CD4-positive, CD25-positive, alpha-beta regulatory T cell (primary cell): Measurements from ENCODE around the gene HAP1. TPM values are rescaled to one million over a fixed set of nuclear protein-coding genes. Genes with fewer than 3 reads are reported as not detected.

Experiments
- ATAC-seq, 2 donors: fragments of 150-1000 bp; cut with Tn5 transposase; one replicate each; pipeline ENCODE4 v1.10.0; 2021; ENCODE audit warnings: low read depth in 2 of 2, moderate number of reproducible peaks in 2 of 2, moderate library complexity in 1 of 2
- DNase-seq, 3 donors: peaks; one replicate each; pipeline versions ENCODE4 v3.0.0 to v3.0.0-alpha.2; 2012 to 2022; ENCODE audit warnings: mixed read lengths in 1 of 3
- H3K27ac ChIP-seq: one replicate; pipeline ENCODE4 v1.7.0; 2013; ENCODE audit warnings: mild to moderate bottlenecking, low read length; ENCODE audit not compliant: insufficient read depth, poor library complexity, severe bottlenecking
- H3K27me3 ChIP-seq: one replicate; pipeline ENCODE4 v1.7.0; 2013; ENCODE audit warnings: low read length; ENCODE audit not compliant: control insufficient read depth, insufficient read depth
- H3K36me3 ChIP-seq: one replicate; pipeline ENCODE4 v1.7.0; 2013; ENCODE audit warnings: mild to moderate bottlenecking, low read length, moderate library complexity; ENCODE audit not compliant: control insufficient read depth, insufficient read depth
- H3K4me1 ChIP-seq: 2 replicates; pipeline ENCODE4 v1.7.0; 2013; ENCODE audit warnings: mild to moderate bottlenecking, low read length; ENCODE audit not compliant: insufficient read depth, control insufficient read depth, poor library complexity, severe bottlenecking
- H3K4me3 ChIP-seq: one replicate; pipeline ENCODE4 v1.7.0; 2013; ENCODE audit warnings: low read depth, mild to moderate bottlenecking, low read length, moderate library complexity
- H3K9me3 ChIP-seq, 2 experiments: 1 replicate in 1 of 2; 2 replicates in 1 of 2; pipeline ENCODE4 v1.7.0; 2013; ENCODE audit warnings: low read length in 2 of 2, mild to moderate bottlenecking in 1 of 2, moderate library complexity in 1 of 2; ENCODE audit not compliant: control insufficient read depth in 2 of 2
- H3K27ac Mint-ChIP-seq, 3 donors: one replicate each; pipeline ENCODE4 v1.8.0; 2020 to 2022; ENCODE audit warnings: mild to moderate bottlenecking in 3 of 3, mixed read lengths in 3 of 3, moderate library complexity in 2 of 3
- H3K27me3 Mint-ChIP-seq: one replicate; pipeline ENCODE4 v1.8.0; 2022; ENCODE audit warnings: mild to moderate bottlenecking, mixed read lengths
- H3K36me3 Mint-ChIP-seq: one replicate; pipeline ENCODE4 v1.8.0; 2020; ENCODE audit warnings: mixed read lengths
- H3K4me1 Mint-ChIP-seq, 4 donors: one replicate each; pipeline ENCODE4 v1.8.0; 2020 to 2022; ENCODE audit warnings: mixed read lengths in 4 of 4, mild to moderate bottlenecking in 1 of 4
- H3K4me3 Mint-ChIP-seq, 4 donors: one replicate each; pipeline ENCODE4 v1.8.0; 2020 to 2022; ENCODE audit warnings: mild to moderate bottlenecking in 4 of 4, mixed read lengths in 4 of 4, moderate library complexity in 3 of 4
- H3K9me3 Mint-ChIP-seq, 7 donors: one replicate each; pipeline ENCODE4 v1.8.0; 2020 to 2022; ENCODE audit warnings: mixed read lengths in 7 of 7, mild to moderate bottlenecking in 3 of 7, moderate library complexity in 2 of 7
- polyA plus RNA-seq, 4 donors: library from polyadenylated mRNA; unstranded; fragments of 300-500 nt; fragmentation: Illumina TruSeq; gene quantifications; one replicate each; pipeline ENCODE4 v1.2.3, GENCODE V29; 2021
- total RNA-seq: library from RNA; stranded (reverse); gene quantifications from one replicate; pipeline ENCODE4 v1.2.3, GENCODE V29; 2022

Gene HAP1
- total and polyA plus RNA-seq, 5 donors from 2014 or later = 0.35 to 2.1 (median 0.62) TPM

DNA sequence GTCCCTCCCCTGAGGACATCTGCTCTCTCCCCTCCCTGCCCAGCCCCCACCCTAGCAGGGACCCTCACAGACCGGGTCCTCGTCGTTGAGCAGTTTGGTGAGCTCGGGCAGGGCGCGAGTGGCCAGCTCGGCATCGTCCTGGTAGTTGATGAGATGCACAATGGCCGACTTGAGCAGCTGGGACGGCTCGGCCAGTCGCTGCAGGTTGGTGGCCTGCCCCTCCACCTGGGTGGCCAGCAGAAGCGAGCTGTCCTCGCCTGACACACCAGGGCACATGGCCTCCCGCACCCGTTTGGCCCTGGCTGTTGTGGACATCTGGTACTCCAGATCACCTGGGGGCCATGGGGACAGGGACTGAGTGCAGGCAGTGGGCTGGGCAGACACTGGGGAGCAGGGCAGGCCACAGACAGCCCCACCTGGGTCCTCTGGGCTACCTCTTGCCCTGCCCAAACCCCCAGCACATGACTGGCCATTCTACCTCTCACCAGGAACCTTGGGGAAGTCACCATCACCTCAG, 35.0 kb upstream of the HAP1 start:
- H3K27me3 ChIP-seq = no peaks in the 10 kb centered on the region
- peaks cover 6% of the 10 kb centered on the region for H3K27me3 Mint-ChIP-seq
- DNase-seq (no peak), ATAC-seq (no peak)
- H3K36me3 ChIP-seq = no peaks in the 10 kb centered on the region
- H3K4me1 Mint-ChIP-seq = peaks cover 0 to 3% (median 0%) of the 10 kb centered on the region in 4 donors
- no peak overlapping the region for H3K4me3 Mint-ChIP-seq
- no peak overlapping the region for H3K4me3 ChIP-seq
- H3K27ac ChIP-seq = no peak overlapping the region
- no peaks in the 10 kb centered on the region for H3K9me3 Mint-ChIP-seq
- no peak overlapping the region for H3K27ac Mint-ChIP-seq
- no peaks in the 10 kb centered on the region for H3K9me3 ChIP-seq
- no peaks in the 10 kb centered on the region for H3K4me1 ChIP-seq
- no peaks in the 10 kb centered on the region for H3K36me3 Mint-ChIP-seq

DNA sequence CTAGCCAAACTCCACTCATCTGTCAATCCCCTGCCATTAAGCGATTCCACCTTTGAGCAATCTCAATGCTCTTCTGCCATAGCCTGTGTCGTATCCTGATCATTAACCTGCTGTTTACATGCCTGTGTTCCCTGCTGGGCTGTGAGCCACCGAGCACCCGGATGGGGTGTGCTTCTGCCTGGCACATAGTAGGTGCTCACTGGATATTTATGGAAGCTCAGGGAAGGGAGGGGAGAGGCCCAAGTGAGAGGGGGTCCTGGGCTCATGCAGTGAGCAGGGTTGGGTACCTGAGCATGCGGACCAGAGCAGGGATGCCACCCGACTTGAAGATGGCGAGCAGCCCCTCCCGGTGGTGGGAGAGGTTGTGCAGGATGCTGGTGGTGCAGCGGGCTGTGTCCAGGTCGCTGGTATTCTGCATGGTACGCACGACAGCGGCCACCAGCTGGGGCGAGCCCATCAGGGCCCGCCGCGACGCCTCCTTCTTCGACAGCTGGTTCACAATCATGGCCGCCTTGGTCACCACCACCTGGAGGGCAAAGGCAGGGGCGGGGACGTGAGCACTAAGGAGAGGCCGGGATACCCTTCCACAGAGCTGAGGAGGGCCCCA, 34.3 kb upstream of the HAP1 start:
- no peaks in the 10 kb centered on the region for H3K9me3 Mint-ChIP-seq
- no peak overlapping the region for H3K27ac ChIP-seq
- peaks cover 6% of the 10 kb centered on the region for H3K27me3 Mint-ChIP-seq
- H3K4me3 ChIP-seq = no peak overlapping the region
- H3K4me1 Mint-ChIP-seq = peaks cover 0 to 3% (median 0%) of the 10 kb centered on the region in 4 donors
- no peak for DNase-seq
- no peak overlapping the region for H3K27ac Mint-ChIP-seq
- no peak for ATAC-seq
- H3K9me3 ChIP-seq = no peaks in the 10 kb centered on the region
- no peak overlapping the region for H3K4me3 Mint-ChIP-seq
- H3K4me1 ChIP-seq = no peaks in the 10 kb centered on the region
- no peaks in the 10 kb centered on the region for H3K36me3 Mint-ChIP-seq
- no peaks in the 10 kb centered on the region for H3K36me3 ChIP-seq
- H3K27me3 ChIP-seq = no peaks in the 10 kb centered on the region

DNA sequence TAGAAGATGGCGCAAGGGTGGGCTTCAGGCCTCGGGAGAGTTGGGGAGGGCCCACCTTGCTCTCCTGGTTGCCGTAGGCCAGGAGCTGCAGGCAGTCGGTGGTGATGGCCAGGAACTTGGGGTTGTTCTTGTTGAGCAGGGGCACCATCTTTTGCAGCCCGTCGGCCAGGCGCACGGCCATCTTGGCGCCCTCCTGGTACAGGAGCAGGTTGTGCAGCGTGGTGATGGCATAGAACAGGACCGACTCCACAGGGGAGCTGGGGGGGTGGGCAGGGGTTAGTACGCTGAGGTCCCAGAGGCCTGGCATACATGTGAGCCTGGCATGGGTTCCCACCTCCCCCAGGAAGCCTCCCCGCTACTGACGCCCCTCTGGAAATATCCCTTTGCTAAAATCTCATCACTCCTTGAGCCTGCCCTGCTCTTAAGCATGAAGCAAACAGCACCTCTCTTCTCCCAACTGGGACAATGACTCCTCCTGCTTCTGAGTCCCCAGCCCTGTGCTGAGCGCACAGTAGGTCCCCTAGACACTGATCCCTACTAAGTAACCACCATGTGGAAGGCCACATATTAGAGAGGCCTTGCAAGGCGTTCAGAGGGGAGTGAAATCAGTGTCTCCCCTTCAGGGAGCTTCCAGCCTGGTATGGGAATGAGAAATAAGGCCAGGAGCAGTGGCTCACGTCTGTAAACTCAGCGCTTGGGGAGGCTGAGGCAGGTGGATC, 33.0 kb upstream of the HAP1 start:
- Mint-ChIP-seq H3K4me1 (peaks cover 0 to 3% (median 0%) of the 10 kb centered on the region in 4 donors), H3K27ac (peak overlapping the region in 1 of 3 donors; percentile 32), H3K27me3 (peaks cover 6% of the 10 kb centered on the region), H3K36me3 (no peaks in the 10 kb centered on the region), H3K9me3 (no peaks in the 10 kb centered on the region), H3K4me3 (no peak overlapping the region)
- ATAC-seq = no peak
- no peaks in the 10 kb centered on the region for H3K4me1 ChIP-seq
- no peaks in the 10 kb centered on the region for H3K36me3 ChIP-seq
- no peak for DNase-seq
- no peak overlapping the region for H3K4me3 ChIP-seq
- no peak overlapping the region for H3K27ac ChIP-seq
- H3K9me3 ChIP-seq = no peaks in the 10 kb centered on the region
- no peaks in the 10 kb centered on the region for H3K27me3 ChIP-seq

DNA sequence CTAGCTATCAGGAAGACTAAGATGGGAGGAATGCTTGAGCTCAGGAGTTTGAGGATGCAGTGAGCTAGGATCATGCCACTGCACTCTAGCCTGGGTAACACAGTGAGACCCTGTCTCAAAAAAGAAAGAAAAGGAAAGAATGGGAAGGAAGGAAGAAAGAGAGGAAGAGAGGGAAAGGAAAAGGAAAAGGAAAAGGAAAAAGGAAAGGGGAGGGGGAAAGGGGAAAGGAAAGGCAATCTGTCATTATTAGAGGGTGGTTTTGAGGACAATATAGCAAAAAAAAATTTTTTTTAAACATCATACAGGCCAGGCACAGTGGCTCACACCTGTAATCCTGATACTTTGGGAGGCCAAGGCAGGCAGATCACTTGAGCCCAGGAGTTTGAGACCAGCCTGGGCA, 31.7 kb upstream of the HAP1 start:
- Mint-ChIP-seq H3K4me1 (no peaks in the 10 kb centered on the region), H3K4me3 (no peak overlapping the region), H3K9me3 (no peaks in the 10 kb centered on the region), H3K36me3 (no peaks in the 10 kb centered on the region), H3K27ac (peak overlapping the region in 1 of 3 donors; percentile 55), H3K27me3 (peaks cover 6% of the 10 kb centered on the region)
- Histone ChIP-seq H3K4me3 (no peak overlapping the region), H3K9me3 (no peaks in the 10 kb centered on the region), H3K4me1 (no peaks in the 10 kb centered on the region), H3K36me3 (no peaks in the 10 kb centered on the region), H3K27me3 (no peaks in the 10 kb centered on the region), H3K27ac (no peak overlapping the region)
- no peak for DNase-seq
- no peak for ATAC-seq

DNA sequence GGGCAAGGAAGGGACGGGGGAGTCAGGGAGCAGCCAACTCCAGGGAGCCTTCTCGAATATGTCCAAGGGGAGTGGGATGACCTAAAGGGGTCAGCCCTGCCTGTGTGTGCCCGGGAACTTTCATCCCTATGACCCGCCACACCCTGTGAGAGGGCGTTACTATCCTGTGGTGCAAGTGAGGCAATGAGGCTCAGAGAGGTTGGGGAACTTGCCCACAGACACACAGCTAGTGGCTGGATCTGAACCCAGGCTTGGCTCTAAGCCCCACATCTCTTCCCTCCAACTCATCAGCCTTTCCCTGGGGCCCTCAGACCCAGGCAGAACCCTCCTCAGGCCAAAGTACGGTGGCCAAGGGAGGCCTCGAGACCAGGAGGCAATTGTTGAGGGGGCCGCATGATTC, 28.9 kb upstream of the HAP1 start:
- Mint-ChIP-seq H3K36me3 (no peaks in the 10 kb centered on the region), H3K9me3 (peaks cover 0 to 1% (median 0%) of the 10 kb centered on the region in 7 donors), H3K27me3 (peaks cover 6% of the 10 kb centered on the region), H3K27ac (no peak overlapping the region), H3K4me3 (no peak overlapping the region), H3K4me1 (no peaks in the 10 kb centered on the region)
- DNase-seq = no peak
- Histone ChIP-seq H3K4me3 (no peak overlapping the region), H3K27me3 (no peaks in the 10 kb centered on the region), H3K9me3 (no peaks in the 10 kb centered on the region), H3K4me1 (no peaks in the 10 kb centered on the region), H3K27ac (no peak overlapping the region), H3K36me3 (no peaks in the 10 kb centered on the region)
- ATAC-seq = no peak

DNA sequence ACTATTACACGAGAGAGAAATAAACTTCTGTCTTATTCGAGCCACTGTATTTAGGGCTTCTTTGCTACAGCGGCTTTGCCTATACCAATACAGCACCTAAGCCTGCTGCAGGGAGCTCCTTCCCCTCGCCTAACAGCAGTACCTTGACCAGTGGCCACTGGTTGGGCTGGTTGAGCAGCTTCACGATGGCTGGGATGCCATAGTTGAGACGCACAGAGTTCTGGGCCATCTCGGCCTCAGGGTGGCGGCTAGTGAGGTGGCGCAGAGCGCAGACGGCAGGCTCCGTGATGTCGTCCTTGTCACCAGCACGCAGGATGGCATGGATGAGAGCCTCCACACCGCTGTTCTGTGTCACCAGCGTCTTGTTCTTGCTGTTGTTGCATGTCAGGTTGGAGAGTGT, 28.4 kb upstream of the HAP1 start:
- DNase-seq (no peak), ATAC-seq (no peak)
- peaks cover 9% of the 10 kb centered on the region for H3K27me3 Mint-ChIP-seq
- Histone ChIP-seq H3K27me3 (no peaks in the 10 kb centered on the region), H3K36me3 (no peaks in the 10 kb centered on the region), H3K4me3 (no peak overlapping the region), H3K27ac (no peak overlapping the region), H3K4me1 (no peaks in the 10 kb centered on the region), H3K9me3 (no peaks in the 10 kb centered on the region)
- H3K36me3 Mint-ChIP-seq = no peaks in the 10 kb centered on the region
- H3K4me3 Mint-ChIP-seq = no peak overlapping the region
- no peak overlapping the region for H3K27ac Mint-ChIP-seq
- H3K9me3 Mint-ChIP-seq = peaks cover 0 to 1% (median 0%) of the 10 kb centered on the region in 7 donors
- H3K4me1 Mint-ChIP-seq = no peaks in the 10 kb centered on the region

DNA sequence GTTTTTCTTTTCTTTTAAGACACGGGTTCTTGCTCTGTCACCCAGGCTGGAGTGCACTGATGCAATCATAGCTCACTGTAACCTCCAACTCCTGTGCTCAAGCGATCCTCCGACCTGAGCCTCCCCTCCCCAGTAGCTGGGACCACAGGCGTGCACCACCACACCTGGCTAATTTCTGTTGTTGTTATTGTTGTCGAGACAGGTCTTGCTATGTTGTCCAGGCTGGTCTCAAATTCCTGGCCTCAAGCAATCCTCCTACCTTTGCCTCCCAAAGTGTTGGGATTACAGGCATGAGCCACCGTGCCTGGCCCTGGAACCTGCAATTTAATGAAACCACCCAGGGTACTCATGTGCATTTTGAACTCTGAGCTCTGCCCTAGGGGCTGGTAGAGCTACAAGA, 27.9 kb upstream of the HAP1 start:
- Mint-ChIP-seq H3K27me3 (peaks cover 10% of the 10 kb centered on the region), H3K36me3 (no peaks in the 10 kb centered on the region), H3K27ac (no peak overlapping the region), H3K4me3 (no peak overlapping the region), H3K9me3 (peaks cover 0 to 1% (median 0%) of the 10 kb centered on the region in 7 donors), H3K4me1 (no peaks in the 10 kb centered on the region)
- Histone ChIP-seq H3K9me3 (no peaks in the 10 kb centered on the region), H3K27ac (no peak overlapping the region), H3K27me3 (no peaks in the 10 kb centered on the region), H3K4me1 (no peaks in the 10 kb centered on the region), H3K4me3 (no peak overlapping the region), H3K36me3 (no peaks in the 10 kb centered on the region)
- DNase-seq (no peak), ATAC-seq (no peak)

DNA sequence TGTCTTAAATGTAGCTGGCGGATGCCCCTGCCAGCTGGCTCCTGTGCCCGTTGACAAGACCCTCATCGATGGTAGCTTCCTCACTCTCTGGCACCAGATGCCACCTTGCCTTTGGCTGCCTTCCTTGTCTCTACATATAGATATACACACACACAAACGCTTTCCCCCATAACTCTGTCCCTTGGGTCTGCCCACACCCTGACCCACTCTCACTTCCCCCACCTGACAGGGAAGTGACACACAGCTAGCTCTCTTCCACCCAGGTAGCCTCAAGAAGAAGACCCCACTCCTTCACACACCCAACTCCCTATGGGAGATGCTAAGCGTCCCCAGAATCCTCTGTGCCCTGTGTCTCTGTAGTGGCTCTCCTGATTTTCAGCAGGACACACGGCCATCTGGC, 26.4 kb upstream of the HAP1 start:
- Histone ChIP-seq H3K4me1 (no peaks in the 10 kb centered on the region), H3K36me3 (no peaks in the 10 kb centered on the region), H3K27me3 (no peaks in the 10 kb centered on the region), H3K9me3 (no peaks in the 10 kb centered on the region), H3K4me3 (no peak overlapping the region), H3K27ac (no peak overlapping the region)
- H3K4me1 Mint-ChIP-seq = no peaks in the 10 kb centered on the region
- no peak overlapping the region for H3K27ac Mint-ChIP-seq
- no peak overlapping the region for H3K4me3 Mint-ChIP-seq
- H3K9me3 Mint-ChIP-seq = peaks cover 0 to 1% (median 0%) of the 10 kb centered on the region in 7 donors
- H3K27me3 Mint-ChIP-seq = peaks cover 8% of the 10 kb centered on the region
- no peaks in the 10 kb centered on the region for H3K36me3 Mint-ChIP-seq
- ATAC-seq (no peak), DNase-seq (no peak)
